Measurements from ENCODE around the gene CDK12. TPM values are rescaled to one million over a fixed set of nuclear protein-coding genes. Genes with fewer than 3 reads are reported as not detected.

Gene CDK12
- total and polyA plus RNA-seq, 10 of the 15 experiments (the other 5 are each of a cell fraction or from before 2014, with no cell fraction given) = 3.2 to 55.1 (median 31.9) TPM

DNA sequence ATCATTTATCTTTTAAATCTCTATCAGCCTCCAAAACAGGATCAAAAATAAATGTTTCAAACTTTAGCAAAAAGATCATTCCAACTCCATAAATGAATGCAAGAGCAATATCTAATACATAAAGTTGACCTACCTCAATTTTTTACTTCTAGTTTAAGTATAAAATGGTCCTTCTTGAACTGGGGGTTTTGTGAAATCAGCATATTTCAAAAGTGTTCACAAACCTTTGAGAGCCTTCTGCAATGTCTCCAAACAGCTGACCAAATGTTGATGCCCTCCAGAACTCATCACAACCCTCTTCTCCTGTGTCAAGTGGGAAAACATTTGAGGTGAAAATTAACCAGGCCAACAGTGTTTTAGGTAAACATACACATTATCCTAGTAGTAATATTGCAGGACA lies 18.0 kb upstream of the CDK12 start:
- FAIRE-seq (no peak), DNase-seq (ENCODE audit: low read depth, low spot score) (no peak), ATAC-seq (no peak)
- Histone ChIP-seq H2AFZ (ENCODE audit: control insufficient read depth, low read depth, low read length) (no peak overlapping the region), H3K79me2 (ENCODE audit: control insufficient read depth, insufficient read depth, low read length) (peaks cover 11% of the 10 kb centered on the region), H3K4me3 (no peak overlapping the region), H3K27me3 (replicated peaks in 1 of 2; ENCODE audit: control insufficient read depth in 2 of 2, insufficient read depth in 2 of 2, low read length in 1 of 2) (no peaks in the 10 kb centered on the region), H3K9ac (ENCODE audit: control insufficient read depth, insufficient read depth, low read length) (no peak overlapping the region), H3K36me3 (ENCODE audit: control insufficient read depth in 2 of 2, insufficient read depth in 2 of 2, low read length in 1 of 2) (peaks cover 2 to 25% of the 10 kb centered on the region in 2 experiments), H3K27ac (ENCODE audit: control insufficient read depth, insufficient read depth) (no peak overlapping the region), H3K9me3 (replicated peaks; ENCODE audit: control insufficient read depth, insufficient read depth, low read length) (no peaks in the 10 kb centered on the region), H4K20me1 (ENCODE audit: control insufficient read depth, insufficient read depth) (no peaks in the 10 kb centered on the region), H3K4me1 (ENCODE audit: control insufficient read depth, insufficient read depth, low read length) (no peaks in the 10 kb centered on the region), H3K4me2 (ENCODE audit: control insufficient read depth, insufficient read depth) (no peak overlapping the region)
- TF ChIP-seq ATF7 (IDR thresholded peaks at IDR 0.05; ENCODE audit: low read depth) (no peak), STAT3 (IDR thresholded peaks at IDR 0.05; ENCODE audit: low read depth, low read length) (no peak), BACH1 (IDR thresholded peaks at IDR 0.05; ENCODE audit: borderline replicate concordance) (no peak)
- TF ChIP-seq, protein P1, sequence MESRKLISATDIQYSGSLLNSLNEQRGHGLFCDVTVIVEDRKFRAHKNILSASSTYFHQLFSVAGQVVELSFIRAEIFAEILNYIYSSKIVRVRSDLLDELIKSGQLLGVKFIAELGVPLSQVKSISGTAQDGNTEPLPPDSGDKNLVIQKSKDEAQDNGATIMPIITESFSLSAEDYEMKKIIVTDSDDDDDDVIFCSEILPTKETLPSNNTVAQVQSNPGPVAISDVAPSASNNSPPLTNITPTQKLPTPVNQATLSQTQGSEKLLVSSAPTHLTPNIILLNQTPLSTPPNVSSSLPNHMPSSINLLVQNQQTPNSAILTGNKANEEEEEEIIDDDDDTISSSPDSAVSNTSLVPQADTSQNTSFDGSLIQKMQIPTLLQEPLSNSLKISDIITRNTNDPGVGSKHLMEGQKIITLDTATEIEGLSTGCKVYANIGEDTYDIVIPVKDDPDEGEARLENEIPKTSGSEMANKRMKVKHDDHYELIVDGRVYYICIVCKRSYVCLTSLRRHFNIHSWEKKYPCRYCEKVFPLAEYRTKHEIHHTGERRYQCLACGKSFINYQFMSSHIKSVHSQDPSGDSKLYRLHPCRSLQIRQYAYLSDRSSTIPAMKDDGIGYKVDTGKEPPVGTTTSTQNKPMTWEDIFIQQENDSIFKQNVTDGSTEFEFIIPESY (IDR thresholded peaks at IDR 0.05) = no peak
- ChIA-PET SMC1A (ENCODE audit: uncharacterized antibody, unreplicated experiment) (no interaction called here), POLR2A (no interaction called here), CTCF (no interaction called here), RAD21 (ENCODE audit: unreplicated experiment) (no interaction called here)
- intact Hi-C loops (cut with micrococcal nuclease; ENCODE audit: unreplicated experiment) (no loop called here), in situ Hi-C loops (cut with MboI) (loop anchor here (25.0 kb wide), 1 partner anchor 1831 kb away; the partner anchor contains the start of gene SYNRG)
- no TSS peak for BruUV-seq (replicated peaks)

DNA sequence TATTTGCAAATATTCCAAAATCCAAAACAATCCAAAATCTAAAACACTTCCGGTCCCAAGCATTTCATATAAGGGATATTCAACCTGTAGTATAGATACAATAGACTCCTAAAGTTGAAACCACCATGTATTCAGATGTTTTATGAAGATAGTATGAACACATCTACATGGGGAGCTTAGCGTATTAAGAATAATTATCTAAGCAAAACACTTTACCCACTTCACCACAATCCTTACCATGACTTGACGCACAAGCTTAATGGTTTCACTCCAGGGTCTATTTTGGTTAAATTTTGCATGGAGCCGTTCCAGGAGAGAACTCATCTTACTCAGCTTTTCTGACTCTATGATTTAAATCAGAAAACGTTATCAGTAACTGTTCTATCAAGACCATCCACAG lies 13.7 kb upstream of the CDK12 start:
- POLR2A ChIA-PET = interaction anchor here (1.1 to 2.2 kb wide), 2 partner anchors 13 to 14 kb away, joined by 3 to 6 read pairs; partner anchors contain the start of gene CDK12
- SMC1A ChIA-PET (ENCODE audit: uncharacterized antibody, unreplicated experiment) = interaction anchor here (1.0 kb wide), 1 partner anchor 41 kb away, joined by 4 read pairs; no protein-coding TSS in a partner anchor
- no peak for TF ChIP-seq NR2F1 (conservative IDR thresholded peaks at IDR 0.05)
- no peak for TF ChIP-seq NFIC (IDR thresholded peaks at IDR 0.05; ENCODE audit: low read depth, low read length)
- TF ChIP-seq, protein P2, sequence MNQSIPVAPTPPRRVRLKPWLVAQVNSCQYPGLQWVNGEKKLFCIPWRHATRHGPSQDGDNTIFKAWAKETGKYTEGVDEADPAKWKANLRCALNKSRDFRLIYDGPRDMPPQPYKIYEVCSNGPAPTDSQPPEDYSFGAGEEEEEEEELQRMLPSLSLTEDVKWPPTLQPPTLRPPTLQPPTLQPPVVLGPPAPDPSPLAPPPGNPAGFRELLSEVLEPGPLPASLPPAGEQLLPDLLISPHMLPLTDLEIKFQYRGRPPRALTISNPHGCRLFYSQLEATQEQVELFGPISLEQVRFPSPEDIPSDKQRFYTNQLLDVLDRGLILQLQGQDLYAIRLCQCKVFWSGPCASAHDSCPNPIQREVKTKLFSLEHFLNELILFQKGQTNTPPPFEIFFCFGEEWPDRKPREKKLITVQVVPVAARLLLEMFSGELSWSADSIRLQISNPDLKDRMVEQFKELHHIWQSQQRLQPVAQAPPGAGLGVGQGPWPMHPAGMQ (IDR thresholded peaks at IDR 0.05; ENCODE audit: borderline replicate concordance) = no peak
- TF ChIP-seq SRF (IDR thresholded peaks at IDR 0.05; ENCODE audit: low read depth in 2 of 2, low read length in 2 of 2) = no peak
- TF ChIP-seq, protein P3, sequence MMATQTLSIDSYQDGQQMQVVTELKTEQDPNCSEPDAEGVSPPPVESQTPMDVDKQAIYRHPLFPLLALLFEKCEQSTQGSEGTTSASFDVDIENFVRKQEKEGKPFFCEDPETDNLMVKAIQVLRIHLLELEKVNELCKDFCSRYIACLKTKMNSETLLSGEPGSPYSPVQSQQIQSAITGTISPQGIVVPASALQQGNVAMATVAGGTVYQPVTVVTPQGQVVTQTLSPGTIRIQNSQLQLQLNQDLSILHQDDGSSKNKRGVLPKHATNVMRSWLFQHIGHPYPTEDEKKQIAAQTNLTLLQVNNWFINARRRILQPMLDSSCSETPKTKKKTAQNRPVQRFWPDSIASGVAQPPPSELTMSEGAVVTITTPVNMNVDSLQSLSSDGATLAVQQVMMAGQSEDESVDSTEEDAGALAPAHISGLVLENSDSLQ (IDR thresholded peaks at IDR 0.05) = no peak
- TF ChIP-seq, protein P4, sequence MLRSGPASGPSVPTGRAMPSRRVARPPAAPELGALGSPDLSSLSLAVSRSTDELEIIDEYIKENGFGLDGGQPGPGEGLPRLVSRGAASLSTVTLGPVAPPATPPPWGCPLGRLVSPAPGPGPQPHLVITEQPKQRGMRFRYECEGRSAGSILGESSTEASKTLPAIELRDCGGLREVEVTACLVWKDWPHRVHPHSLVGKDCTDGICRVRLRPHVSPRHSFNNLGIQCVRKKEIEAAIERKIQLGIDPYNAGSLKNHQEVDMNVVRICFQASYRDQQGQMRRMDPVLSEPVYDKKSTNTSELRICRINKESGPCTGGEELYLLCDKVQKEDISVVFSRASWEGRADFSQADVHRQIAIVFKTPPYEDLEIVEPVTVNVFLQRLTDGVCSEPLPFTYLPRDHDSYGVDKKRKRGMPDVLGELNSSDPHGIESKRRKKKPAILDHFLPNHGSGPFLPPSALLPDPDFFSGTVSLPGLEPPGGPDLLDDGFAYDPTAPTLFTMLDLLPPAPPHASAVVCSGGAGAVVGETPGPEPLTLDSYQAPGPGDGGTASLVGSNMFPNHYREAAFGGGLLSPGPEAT (IDR thresholded peaks at IDR 0.05; ENCODE audit: low read depth) = no peak
- no peak for TF ChIP-seq TCF7 (IDR thresholded peaks at IDR 0.05; ENCODE audit: borderline replicate concordance)

More for the DNA sequence above, 13.7 kb upstream of the CDK12 start:
- ChIA-PET RAD21 (ENCODE audit: unreplicated experiment) (interaction anchor here (1.6 kb wide), 1 partner anchor 41 kb away, joined by 3 read pairs; no protein-coding TSS in a partner anchor), CTCF (interaction anchor here (0.9 kb wide), 1 partner anchor 14 kb away, joined by 3 read pairs; the partner anchor contains the start of gene CDK12)
- Histone ChIP-seq H3K4me3 (no peak overlapping the region), H3K27ac (ENCODE audit: control insufficient read depth, insufficient read depth) (no peak overlapping the region), H2AFZ (ENCODE audit: control insufficient read depth, low read depth, low read length) (no peak overlapping the region), H3K4me1 (ENCODE audit: control insufficient read depth, insufficient read depth, low read length) (no peaks in the 10 kb centered on the region), H3K27me3 (replicated peaks in 1 of 2; ENCODE audit: control insufficient read depth in 2 of 2, insufficient read depth in 2 of 2, low read length in 1 of 2) (no peaks in the 10 kb centered on the region), H3K9ac (ENCODE audit: control insufficient read depth, insufficient read depth, low read length) (no peak overlapping the region), H4K20me1 (ENCODE audit: control insufficient read depth, insufficient read depth) (no peaks in the 10 kb centered on the region), H3K79me2 (ENCODE audit: control insufficient read depth, insufficient read depth, low read length) (peaks cover 36% of the 10 kb centered on the region), H3K4me2 (ENCODE audit: control insufficient read depth, insufficient read depth) (peak overlapping the region; percentile 25; the same call in 1 of the 2 replicates), H3K36me3 (ENCODE audit: control insufficient read depth in 2 of 2, insufficient read depth in 2 of 2, low read length in 1 of 2) (peaks cover 1 to 16% of the 10 kb centered on the region in 2 experiments), H3K9me3 (replicated peaks; ENCODE audit: control insufficient read depth, insufficient read depth, low read length) (no peaks in the 10 kb centered on the region)
- no TSS peak for BruUV-seq (replicated peaks)
- DNase-seq (ENCODE audit: low read depth, low spot score) (no peak), FAIRE-seq (no peak), ATAC-seq (no peak)
- in situ Hi-C loops (cut with MboI) = loop anchor here (25.0 kb wide), 1 partner anchor 1835 kb away; the partner anchor contains the start of gene SYNRG
- intact Hi-C loops (cut with micrococcal nuclease; ENCODE audit: unreplicated experiment) = no loop called here
- WGBS (ENCODE audit: insufficient coverage, insufficient replicate concordance, low lambda C conversion rate, missing lambda C conversion rate) = 52% methylated on average over 5 of the region's 5 CpGs

All from GM12878 (cell line).